HG03095 (cell line): Measurements from ENCODE around the gene TMEM97.

Experiments used
- ATAC-seq: cut with Tn5 transposase; IDR thresholded peaks from one replicate; pipeline ENCODE4 v1.9.1; 2021; ENCODE audit warnings: moderate library complexity; ENCODE audit not compliant: unreplicated experiment

TMEM97 gene

DNA sequence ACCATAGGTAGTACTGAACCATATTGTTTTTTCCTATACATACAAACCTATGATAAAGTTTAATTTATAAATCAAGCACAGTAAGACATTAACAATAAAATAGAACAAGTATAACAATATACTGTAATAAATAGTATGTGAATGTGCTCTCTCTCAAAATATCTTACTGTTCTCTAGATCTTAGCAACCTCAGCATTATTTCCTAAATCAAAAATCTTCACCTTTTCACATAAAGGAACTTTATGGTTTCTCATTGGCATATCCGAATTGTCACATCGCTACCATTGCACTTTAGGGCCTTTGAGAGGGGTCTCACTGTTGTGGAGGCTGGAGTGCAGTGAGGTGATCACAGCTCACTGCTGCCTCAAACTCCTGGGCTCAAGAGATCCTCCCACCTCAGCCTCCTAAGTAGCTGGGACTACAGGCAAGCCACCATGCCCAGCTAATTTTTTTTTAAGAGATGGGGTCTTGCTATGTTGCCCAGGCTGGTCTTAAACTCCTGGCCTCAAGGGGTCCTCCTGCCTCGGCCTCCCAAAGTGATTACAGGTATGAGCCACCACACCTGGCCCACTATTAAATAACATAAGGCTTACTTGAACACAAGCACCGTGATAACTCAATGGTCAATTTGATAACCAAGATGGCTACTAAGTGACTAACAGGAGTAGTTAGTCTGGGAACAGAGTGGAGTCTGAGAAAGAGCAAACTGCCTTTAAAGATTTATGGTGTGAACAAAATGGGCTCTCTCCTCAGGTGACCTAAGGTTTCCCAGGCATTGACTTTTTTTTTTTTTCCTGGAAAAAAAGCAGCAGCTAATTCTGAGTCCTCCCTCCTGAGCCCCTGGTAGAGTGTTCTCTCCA, 2.9 kb upstream of the TMEM97 start:
- no peak for ATAC-seq

DNA sequence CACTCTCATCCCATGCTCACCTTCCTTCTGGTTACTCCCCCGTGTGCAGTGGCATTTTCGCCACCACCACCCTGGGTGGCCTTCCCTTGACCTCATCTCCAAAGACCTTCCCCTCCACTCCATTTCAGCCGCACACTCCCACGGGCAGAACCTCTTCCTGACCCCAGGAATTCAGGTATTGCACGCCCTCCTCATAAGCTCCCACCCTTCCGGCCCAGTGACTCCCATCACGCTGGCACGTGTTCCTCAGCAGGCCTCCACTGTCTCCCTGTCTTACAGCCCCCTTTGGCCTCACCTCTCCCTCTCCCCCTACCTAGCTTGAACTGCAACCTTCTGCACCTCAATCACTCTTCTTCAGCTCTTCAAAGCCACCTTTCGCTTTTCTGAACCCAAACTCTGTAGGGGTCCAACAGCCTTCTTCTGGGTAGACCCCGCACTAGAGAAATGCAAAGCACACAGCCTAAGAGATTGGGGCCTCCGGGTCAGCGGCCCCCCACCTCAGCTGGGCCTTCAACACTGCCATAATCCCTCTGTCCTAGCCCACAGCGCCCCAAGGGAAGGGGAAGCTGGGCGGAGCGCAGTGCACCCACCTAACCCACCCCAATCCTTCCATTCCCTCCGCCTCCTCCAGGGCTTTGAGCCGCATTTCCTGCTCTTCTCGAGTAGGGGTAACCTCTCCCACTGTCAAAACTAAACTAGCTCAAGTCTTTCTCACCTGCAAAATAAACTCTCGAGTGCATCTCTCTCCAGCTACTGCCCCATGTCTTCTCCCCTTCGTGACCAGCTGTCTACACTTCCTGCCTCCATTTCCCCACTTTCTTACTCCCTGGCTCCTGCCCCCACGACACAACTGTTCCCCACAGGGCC, 1.7 kb upstream of the TMEM97 start:
- no peak for ATAC-seq

DNA sequence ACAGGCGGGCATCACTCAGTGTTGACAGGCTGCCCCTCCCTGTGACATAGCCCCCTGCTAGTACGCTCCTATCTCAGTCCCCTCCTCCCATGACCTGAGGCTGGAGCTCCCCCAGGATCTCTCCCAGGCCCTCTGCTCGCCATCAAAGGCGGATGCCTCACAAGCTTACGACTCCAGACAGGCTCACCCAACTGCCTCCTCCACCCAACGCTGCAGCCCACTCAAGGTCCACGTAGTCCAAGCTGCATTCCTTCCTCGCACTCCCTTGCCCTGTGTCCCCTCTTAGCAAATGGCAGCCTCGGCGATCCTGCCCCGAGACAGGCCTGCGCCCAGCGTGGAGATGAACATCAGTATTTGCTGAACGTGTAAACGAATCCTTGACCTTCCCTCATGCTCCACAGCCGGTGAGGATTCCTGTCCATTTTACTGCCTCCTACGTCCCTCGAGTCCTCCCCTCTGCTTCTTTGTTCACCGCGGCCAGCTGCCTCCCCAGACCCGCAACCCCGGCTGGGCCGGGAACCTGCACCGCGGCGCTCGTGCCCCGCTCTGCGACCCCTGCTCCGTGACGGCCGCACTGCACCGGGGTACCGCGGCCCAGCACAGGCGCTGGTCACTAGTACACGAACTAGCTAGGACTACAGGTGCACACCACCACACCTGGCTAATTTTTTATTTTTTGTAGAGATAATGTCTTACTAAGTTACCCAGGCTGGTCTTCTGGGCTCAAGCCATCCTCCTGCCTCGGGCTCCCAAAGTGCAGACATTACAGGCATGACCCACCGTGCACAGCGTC, 838 bp upstream of the TMEM97 start:
- no peak for ATAC-seq

DNA sequence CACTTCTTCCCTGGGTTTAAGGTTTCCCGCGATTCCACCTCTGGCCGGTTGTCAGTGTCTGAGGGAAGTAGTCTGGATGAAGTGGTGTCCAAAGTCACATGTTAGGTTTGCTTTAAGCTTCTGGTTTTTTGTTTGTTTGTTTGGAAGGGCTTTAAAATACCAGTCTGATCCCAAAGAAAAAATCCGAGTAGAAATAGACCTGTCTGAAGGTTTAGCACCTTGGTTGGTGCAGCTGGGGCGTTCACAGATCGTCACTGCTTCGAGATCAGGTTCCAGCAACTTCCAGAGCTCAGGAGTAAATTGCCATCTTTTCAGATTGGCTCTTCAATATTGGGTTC, 567 bp downstream of the TMEM97 start:
- no peak for ATAC-seq

DNA sequence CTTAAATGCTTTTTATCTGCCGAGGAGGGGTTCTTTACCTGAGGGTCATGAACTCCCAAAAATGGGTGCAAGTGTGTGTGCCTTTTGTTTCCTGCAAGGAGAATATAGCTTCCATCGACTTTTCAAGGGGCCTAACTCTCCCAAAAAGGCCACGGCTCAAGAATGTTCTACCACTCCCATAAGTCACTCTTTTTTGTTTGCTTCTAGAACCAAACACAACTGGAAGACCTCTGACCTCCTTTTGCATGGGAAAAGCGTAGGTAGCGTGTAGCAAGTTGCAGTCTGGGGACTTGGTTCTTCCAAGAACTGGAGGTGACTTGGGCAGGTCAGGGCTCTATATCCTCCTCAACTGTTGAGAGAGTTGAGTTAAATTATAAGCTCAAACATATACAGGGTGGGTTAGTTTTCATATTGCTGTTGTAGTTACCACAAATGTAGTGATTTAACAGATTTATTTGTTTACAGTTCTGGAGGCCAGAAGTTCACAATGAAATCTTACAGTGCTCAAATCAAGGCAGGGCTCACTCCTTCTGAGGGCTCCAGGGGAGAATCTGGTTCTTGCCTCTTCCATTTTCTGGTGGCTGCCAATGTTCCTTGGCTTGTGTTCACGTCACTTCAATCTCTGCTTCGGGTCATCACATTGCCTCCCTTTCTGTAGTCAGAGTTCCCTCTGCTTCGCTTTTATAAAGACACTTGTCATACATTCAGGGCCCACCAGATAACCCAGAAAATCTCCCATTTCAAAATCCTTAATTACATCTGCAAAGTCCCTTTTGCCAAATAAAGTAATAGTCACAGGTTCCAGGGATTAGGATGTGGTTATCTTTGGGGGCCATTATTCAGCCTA, 1.4 kb downstream of the TMEM97 start:
- no peak for ATAC-seq

DNA sequence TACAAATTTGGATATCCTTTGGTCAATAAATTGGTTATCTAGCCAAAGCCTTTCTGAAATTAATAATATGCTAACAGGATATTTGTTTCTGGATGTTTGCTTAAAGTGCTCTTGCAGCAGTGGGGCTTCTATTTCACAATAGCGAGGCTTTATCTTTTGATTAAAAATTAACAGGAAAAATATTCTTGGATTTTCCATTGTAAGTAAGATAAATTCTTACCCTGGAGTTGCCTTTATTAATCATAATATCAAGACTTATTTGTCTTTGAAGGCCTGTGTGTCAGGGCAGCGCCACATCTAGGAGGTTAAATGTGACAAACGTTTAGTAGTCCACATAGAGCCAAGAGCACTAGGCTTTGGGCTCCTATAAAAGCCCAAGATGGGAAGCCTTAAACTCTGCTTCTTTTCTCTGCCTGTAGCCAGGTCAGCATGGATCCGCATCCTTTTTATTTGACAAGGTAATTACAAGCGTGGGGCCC, 5.3 kb downstream of the TMEM97 start:
- ATAC-seq = no peak

DNA sequence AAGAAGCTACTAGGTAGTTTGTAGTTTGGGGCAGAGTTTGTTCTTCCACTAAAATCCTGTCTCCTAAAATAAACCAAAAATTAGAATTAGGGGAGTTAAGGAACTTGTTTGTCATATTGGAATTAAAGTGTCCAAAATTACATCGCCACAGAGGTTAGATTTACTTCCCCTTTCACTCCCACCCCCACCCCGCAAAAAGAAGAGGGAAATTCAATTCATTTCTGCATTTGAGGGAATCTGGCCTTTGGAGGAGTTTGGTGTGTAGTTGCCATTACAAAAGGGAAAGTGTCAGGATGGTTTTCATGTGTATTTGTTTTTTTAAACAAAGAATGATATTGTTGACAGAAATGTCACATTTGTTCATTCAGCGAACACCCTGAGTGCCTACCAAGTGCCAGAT, 5.8 kb downstream of the TMEM97 start:
- ATAC-seq = no peak

DNA sequence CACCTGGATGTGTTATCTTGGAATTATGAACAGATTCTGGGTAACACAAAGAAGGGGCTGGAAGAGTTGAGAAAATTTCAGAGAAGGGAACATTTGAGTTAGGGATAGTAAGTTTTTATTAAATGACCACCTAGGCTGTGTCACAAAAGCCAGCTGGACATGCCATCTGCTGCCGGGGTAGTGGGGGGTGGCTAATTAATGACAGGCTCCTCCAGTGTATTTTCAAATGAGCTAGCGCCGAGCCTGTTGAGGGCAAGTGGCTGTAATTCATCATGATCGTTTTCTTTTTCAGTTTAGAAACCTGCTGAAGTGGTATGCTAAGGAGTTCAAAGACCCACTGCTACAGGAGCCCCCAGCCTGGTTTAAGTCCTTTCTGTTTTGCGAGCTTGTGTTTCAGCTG, 6.2 kb downstream of the TMEM97 start:
- ATAC-seq = no peak

DNA sequence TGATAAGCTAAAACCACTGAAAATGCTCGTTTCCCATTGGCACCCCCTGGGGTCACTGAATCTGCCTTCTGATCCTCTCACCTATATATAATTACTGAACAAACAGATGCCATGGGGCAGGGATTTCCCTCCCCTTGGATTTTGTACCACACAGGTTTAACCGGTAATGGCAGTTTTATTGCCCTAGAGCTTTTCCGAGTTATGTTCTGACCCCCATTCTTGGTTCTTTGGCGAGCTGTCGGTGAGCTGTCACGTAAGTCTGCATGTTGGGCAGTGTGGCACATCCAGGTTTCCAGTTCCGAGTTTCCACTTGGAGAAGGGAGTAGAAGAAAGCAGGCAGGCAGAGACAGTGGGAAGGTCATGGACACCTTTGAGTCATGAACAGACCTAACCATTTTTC, 7.1 kb downstream of the TMEM97 start:
- no peak for ATAC-seq

DNA sequence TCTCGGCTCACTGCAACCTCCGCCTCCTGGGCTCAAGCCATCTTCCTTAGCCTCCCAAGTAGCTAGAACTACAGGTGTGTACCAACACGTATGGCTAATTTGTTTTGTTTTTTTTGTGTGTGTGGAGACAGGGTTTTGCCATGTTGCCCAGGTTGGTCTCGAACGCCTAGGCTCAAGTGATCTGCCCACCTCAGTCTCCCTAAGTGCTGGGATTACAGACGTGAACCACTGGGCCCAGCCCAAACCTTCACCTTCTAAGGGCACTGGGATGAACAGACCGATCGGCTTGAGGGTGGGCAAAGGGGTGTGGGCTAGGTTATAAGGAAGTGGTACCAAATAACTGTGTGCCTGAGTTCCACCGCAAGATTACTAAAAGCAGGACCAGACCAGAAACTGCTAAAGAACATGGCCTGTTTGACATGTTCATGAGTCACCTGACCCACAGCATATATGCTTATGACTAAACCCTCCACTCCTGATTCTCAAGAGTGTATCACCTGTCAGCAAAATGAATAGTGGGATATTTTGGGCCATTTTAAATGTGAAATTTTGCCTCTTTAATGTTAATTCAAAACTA, 8.1 kb downstream of the TMEM97 start:
- ATAC-seq = no peak

DNA sequence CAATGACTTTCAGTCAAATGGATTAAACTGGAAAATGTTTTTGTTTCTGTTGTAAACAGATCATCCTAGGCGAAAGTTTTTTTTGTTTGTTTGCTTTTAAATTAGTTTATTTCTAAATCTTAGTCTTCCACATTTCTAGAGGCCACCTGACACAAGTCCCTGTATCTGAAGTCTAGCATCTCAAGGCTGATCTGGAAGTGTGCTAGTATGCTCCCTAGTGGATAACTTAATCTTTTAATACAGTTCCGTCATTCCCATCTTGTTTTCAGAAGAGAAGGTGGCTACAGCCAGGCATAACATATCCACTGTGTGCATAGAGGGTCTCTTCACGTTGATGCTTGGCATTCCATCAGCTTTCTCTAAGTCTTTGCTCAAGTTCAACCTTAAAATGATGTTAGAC, 8.7 kb downstream of the TMEM97 start:
- ATAC-seq = no peak

DNA sequence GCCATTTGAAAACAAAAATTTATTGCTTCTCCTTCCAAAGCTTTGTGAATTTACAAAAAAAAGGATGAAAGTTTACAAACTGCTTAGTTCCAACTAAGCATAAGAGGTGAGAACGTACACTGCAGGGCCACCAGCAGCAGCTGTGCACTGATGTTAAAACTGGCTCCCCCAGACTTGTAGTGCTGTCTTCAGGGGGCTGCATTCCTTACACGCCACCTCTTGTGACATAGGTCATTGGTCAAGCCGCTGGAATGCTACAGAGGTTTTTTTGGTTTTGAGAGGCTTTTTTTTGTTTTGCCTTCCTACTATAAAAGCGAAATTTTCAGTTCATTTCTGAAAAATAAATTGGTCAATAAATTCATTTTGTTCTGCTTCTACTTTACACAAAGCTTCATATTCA, 9.3 kb downstream of the TMEM97 start:
- no peak for ATAC-seq

DNA sequence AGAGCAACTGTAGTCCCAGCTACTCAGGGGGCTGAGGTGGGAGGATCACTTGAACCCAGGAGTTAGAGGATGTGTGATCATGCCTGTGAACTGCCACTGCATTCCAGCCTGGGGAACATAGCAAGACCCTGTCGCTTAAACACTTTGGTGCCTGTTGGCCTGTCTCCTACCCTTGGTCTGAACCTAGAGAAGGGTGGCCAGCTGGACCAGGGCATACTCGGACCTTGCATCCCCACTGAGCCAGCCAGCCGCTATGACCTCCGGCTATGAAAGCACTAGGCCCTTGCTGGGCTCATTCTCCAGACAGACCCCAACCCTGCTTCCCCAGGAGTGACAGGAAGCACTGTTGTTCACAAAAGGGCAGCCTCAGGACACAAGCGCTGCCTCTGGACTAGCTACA, 11.7 kb downstream of the TMEM97 start:
- no peak for ATAC-seq

DNA sequence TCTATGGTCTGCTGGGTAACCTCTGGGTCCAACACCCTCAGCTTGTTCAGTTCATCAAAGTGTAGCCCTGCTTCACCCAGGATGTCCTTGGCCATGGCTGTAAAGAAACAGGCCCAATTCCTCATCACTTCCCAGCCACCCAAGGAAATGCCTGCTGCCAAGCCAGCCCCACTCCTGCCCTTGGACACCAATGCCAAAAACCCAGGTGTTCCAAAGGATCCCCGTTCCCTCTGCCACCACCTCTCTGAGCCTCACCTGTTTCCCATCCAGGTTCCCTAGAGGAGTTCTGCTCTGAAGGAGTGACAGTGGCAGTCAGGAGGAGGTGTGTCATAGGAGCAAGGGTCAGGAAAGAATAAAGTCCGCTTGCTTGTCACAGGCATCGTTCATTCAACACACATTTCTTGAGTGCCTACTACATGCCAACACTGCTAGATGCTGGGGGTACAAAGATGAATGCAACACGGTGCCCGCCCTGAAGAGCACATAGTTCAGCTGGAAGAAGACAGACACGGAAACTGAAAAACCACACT, 13.0 kb downstream of the TMEM97 start:
- ATAC-seq = no peak

DNA sequence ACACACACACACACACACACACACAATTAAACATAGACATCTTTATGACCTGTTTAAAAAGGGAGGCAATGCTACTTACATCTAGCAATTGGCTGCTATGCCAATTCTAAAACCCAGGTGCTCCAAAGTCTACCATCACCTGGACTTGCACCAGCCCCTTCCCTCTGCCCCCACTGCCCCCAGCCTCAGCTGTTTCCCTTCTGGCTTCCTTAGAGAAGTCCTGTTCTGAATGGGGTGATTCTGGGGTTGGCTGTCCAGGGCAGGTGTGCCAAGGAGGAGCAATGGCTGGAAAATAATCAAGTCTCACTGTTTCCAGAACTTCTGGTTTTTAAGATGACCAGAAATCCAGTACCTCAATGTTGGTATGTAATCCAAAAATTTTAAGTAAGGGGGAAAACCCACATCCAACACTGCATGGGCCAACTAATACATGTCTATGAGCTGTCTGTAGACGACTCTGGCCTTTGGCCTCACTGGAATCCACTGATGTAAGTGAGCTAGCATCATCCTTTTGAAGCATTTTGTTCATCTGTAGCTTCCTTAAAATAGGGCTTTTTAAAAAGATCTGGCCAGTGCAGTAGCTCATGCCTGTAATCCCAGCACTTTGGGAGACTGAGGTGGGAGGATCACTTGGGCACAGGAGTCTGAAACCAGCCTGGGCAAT, 14.2 kb downstream of the TMEM97 start:
- no peak for ATAC-seq

DNA sequence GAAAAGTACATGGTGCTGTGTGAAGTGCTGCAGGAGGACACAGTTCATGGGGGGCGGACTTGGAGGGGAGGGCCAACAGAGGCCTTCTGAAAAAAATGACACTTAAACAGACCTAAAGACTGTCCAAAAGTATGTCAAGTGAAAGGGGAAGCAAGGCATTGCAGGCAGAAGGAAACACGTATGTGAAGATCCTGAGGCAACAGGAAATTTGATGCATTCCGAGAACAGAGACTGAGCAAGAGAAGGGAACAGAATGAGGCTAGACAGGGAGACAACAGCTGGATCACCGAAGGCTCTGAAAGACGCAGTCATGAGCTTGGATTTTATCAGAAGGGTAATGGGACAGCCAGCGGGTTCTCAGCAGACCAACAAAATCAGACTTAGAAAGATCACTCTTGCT, 15.2 kb downstream of the TMEM97 start:
- ATAC-seq = no peak

DNA sequence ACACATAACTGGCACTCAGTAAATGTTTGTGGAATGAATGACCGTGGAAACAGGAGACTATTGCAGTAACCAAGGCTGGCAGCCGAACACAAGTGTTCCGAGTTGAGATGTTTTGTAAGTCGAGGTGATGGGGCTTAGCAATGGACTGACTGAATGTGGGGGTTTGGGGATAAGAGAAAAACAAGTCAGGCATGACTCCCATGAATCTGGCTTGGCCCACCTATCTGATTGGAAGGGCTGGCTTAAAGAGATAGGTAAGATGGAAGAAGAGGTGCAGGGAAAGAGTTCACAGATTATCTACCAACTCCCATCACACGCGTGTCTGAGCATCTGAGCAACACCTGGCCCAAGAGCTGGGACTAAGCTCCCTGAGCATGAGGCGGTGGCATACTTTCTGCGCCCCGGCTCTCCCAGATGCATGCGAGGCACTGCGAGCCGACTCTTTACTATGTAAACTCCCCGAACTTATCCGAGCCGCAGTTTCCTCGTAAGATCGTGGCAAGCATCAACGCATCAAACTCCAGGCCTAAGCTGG, 15.7 kb downstream of the TMEM97 start:
- ATAC-seq = no peak

DNA sequence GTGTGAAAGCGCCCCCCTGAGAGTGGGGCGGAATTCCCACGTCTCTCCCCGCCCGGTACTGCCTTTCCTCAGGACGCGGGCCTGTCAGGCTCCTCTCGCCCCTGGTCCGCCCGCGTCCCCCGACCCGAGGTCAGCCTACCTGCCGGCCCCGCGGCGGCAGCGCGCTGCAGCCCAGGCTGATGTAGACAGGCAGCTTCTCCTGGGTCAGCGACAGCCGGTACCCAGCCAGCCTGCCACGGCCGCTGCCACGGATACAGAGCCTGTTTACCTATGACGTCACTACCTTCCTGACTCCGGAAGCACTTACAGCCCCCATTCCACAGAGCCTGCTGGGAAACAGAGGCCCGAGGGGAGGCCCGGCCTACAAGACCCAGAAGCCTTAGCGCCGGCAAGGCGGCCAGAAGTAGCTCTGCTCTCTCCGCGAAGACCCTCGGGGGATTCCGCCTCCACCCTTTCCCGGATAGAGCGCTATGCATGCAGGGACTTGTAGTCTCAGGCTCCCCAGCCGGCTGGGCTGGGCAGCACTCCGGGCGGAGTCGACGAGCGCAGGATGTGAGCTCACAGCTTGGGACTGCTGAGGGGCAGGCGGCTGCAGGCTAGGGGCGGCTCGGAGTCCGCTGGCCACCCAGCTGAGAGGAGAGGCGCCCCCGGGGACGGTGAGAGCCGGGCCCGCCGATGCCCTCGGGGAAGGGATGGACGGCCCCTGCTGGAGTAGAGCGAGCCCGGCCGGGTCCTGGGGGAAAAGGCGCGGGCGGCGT, 16.4 kb downstream of the TMEM97 start, which contains the start of the genes IFT20 and TNFAIP1:
Gene IFT20 (minus strand): TSS at position 272 of the 758 bp plus-strand sequence. CDS start 3,487 bp downstream, outside the sequence.
Gene TNFAIP1 (plus strand): TSS at position 561 of the 758 bp plus-strand sequence. CDS start 3,761 bp downstream, outside the sequence.
- peak; percentile 94 for ATAC-seq
